ENCODE measurements around the gene BLTP1.
A peak's percentile ranks its signal among the peaks of the same experiment; 100 is the strongest.

Gene BLTP1

DNA sequence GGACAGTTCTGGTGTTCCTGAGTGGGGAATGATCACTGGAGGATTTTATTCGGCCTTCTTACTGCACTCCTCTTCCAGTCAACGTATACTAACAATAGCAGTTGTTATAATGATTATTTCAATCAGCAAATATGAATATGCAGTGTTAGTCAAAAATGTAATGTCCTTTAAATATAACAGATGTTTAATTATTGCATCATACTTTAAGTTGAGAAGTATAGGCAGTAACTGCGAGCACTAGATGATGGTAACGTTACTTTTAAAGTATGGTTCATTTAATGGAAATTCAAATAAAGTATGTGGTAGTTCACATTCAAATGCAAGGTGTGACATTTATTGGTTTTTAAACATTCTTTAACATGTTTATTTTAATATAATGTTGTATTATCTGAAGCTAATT, 5.5 kb upstream of the BLTP1 start:
- no peak for FAIRE-seq
- no peak for DNase-seq (ENCODE audit: insufficient read length, low spot score)
- no peak for TF ChIP-seq POLR2A (IDR thresholded peaks at IDR 0.05; ENCODE audit: low read depth, low read length)

DNA sequence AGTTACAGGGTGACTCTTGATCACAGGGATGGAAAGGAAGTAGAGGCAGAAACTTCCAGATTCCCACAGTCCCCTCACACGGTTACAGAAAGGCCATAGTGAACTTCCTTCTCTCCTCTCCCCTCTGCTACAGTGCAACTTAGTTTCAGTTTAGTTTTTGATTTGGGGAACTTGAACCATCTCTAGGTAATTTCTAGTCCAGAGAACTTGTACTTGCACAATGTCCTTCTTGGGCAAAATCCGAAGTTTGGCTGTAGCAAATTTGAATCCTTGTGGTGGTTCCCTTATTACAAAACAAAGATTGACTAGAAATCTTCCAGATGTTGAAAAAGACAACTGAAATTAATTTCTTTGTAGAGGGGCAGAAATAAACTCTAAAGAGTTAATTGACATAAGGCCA, 1.2 kb upstream of the BLTP1 start:
- DNase-seq (ENCODE audit: insufficient read length, low spot score) (no peak), FAIRE-seq (no peak)
- TF ChIP-seq POLR2A (IDR thresholded peaks at IDR 0.05; ENCODE audit: low read depth, low read length), result no peak

DNA sequence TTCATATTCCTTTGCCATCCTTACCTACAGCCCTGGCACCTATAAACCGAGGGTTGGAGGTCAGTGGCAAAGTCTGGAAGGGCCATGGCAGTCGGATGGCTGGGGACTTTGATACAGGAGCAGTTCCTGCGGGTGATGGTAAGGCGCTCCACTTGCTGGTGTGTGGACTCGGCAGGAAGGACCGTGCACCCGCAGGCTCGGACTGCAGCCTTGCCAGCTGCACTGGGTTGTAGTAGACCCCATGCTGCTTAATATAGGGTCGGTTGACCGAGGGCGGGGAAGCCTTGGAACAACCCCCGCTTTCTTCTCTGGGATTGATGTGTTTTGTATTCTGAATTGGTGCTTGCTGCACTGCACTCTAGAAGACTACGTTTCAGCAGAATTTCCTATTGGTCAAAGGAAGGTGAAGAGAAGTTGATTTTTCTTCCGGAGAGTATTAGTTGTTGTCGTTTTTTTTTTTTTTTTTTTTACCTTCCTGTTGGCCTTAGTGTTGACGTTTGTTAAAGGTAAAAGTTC, 638 bp downstream of the BLTP1 start:
- TF ChIP-seq POLR2A (IDR thresholded peaks at IDR 0.05; ENCODE audit: low read depth, low read length), result no peak; the same call in 1 of the 2 replicates
- no peak for FAIRE-seq
- DNase-seq (ENCODE audit: insufficient read length, low spot score), result peak; percentile 11

DNA sequence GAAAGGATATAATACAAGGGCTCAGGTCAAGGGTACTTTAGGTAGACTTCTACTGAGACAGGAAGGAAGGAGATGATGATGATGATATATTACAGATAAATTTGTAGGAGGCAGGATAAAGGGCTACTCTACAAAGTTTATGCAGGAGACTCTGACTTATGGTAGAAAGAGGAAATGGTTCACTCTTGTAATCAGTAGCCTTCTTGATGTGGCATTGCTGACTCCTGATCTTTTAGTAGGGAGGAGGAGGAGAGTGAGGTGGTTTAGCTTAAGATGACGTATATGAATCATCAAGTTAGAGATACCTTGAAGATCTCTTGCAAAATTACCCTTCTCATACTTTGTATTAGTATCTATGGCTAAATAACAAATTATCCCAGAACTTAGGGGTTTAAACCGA, 4.7 kb downstream of the BLTP1 start:
- DNase-seq (ENCODE audit: insufficient read length, low spot score) (no peak), FAIRE-seq (no peak)
- TF ChIP-seq POLR2A (IDR thresholded peaks at IDR 0.05; ENCODE audit: low read depth, low read length), result no peak

DNA sequence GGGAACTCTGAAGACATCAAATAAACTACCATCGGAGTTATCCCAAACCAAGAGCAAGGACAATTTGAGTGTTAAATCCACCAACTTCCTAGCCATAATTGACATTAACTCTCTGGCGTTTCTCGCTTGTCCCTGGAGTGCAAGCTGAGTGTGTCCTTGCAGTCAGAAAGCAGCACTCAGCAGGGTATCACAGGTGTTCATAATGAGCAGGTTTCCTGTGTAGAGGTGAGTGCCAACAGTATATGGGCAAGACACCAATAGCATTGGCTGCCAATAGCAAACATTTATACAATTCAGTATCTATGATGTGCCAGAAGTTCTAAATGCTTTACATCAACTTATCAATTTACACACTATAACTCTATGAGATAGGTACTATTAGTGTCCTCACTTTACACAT, 11.2 kb downstream of the BLTP1 start:
- no peak for FAIRE-seq
- no peak for TF ChIP-seq POLR2A (IDR thresholded peaks at IDR 0.05; ENCODE audit: low read depth, low read length)
- DNase-seq (ENCODE audit: insufficient read length, low spot score), result no peak

DNA sequence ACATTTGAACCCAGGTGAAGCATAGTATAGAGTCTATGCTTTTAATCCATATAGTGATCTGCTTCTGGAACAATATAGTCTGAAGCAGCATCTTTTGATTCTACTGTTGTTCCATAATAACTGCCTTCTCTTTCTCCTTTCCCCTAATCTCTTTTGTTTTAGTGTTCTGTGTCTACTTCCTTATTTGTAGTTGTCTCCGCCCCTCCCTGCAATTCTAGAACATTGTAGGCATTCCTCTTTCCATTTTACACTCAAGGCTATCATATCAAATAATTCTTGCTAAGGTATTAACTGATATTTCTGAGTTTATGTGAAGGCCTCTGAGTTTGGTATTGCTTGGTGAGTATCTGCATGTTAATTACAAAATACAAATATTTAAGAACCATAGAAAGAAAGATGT, 11.6 kb downstream of the BLTP1 start:
- FAIRE-seq (no peak), DNase-seq (ENCODE audit: insufficient read length, low spot score) (no peak)
- no peak for TF ChIP-seq POLR2A (IDR thresholded peaks at IDR 0.05; ENCODE audit: low read depth, low read length)

DNA sequence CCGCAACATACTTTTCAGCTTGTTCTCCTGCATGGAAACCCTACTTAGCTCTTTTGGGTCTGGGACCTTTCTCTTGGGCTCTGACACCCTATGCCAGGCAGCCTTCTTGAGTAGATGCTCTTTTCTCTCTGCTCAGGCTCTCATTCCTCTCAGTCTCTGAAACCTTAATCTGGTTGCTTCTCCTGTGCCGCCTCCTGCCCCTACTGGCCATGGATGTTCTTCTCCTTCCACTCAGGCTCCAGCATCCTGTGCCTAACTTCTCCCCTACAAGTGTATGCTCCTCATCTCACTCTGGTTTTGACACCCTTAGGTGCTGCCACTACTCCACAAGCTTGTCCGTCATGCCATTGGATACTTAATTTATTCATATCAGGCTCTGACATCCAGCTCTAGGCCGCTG, 15.2 kb downstream of the BLTP1 start:
- DNase-seq (ENCODE audit: insufficient read length, low spot score) (no peak), FAIRE-seq (no peak)

DNA sequence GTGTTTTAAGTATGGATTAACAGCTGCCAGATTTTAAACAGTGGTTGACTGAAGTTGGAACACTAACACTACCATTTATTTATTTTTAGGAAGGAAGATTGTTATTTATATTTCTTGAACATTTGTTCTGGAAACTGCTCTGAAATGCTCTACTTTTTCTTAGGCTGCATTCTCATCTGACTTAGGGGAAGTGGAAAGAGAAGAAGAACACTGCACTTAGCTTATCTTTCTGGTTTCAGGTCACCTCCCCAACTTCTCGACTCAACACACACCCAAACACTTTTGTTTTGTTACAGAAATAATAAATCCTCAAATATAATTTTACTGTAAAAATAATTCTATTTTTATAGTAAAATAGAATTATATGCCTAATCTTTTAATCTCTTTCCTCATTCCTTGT, 18.6 kb downstream of the BLTP1 start:
- TF ChIP-seq POLR2A (IDR thresholded peaks at IDR 0.05; ENCODE audit: low read depth, low read length), result no peak
- DNase-seq (ENCODE audit: insufficient read length, low spot score) (no peak), FAIRE-seq (no peak)

More for the DNA sequence above, 15.2 kb downstream of the BLTP1 start:
- no peak for TF ChIP-seq POLR2A (IDR thresholded peaks at IDR 0.05; ENCODE audit: low read depth, low read length)

DNA sequence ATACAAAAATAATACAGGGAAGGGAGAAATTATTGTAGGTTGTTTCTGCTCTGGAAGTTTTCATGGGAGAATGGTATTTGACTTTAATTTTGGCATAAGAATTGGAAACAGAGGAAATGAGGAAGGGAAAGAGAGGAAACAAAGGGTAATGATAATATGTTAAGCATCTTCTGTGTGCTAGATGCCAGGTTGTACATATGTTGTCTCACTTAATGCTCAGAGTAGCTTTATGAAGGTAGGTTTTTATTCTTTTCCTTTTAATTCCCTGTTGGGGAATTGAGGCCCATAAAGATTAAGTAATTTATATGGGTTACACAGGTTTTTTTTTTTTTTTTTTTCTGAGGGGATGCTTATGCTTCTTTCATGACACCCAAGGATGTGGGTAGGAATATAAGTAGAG, 19.2 kb downstream of the BLTP1 start:
- DNase-seq (ENCODE audit: insufficient read length, low spot score), result no peak
- FAIRE-seq, result no peak
- no peak for TF ChIP-seq POLR2A (IDR thresholded peaks at IDR 0.05; ENCODE audit: low read depth, low read length)

DNA sequence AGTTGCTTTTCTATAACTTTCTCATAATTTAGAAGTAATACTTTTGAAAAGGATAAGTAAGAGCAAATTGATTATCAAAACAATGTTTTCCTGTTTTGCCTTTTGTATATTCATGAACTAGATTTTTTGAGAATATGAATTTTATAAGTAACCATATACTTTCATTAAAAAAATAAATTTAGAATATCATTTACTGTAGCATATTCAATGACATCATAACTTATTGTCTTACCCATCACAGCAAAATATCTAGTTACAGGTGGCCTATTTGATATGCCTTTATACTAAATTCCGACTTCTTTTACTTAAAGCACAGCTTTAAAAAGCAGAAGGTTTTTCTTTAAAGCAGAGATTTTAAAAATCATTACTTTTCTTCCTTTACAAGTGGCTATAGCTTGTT, 20.1 kb downstream of the BLTP1 start:
- no peak for FAIRE-seq
- DNase-seq (ENCODE audit: insufficient read length, low spot score), result no peak
- TF ChIP-seq POLR2A (IDR thresholded peaks at IDR 0.05; ENCODE audit: low read depth, low read length), result no peak

DNA sequence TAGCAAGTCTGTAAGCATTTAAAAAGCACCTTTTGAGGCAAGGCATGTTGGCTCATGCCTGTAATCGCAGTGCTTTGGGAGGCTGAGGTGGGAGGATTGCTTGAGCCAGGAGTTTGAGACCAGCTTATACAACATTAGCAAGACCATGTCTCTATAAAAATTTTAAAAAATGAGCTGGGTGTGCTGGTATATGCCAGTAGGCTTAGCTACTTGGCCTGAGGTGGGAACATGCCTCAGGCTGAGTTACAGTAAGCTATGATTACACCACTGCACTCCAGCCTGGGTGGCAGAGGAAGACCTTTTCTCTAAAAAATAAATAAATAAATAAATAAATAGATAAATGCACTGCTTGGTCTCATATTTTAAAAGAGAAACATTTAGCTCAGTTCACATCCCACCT, 26.8 kb downstream of the BLTP1 start:
- no peak for TF ChIP-seq POLR2A (IDR thresholded peaks at IDR 0.05; ENCODE audit: low read depth, low read length)
- DNase-seq (ENCODE audit: insufficient read length, low spot score) (no peak), FAIRE-seq (no peak)

DNA sequence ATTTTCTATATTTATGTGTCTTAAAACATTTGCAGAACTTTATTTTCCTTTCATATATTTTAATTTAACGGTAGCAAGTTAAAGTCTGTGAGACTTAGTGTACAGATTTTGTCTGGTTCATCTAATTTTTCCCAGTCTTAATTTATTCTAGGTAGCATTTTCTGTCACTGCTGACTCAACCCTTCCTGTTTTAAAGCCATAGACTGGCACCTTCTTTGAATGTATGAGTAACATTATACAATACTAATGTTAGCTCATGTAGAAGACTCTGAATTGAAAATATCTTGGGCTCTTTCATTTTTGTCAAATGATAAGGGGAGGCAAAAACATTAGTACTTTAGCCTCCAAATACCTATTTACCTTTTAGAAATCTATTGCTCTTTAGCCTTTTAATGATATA, 43.6 kb downstream of the BLTP1 start:
- no peak for FAIRE-seq

More for the DNA sequence above, 43.6 kb downstream of the BLTP1 start:
- TF ChIP-seq POLR2A (IDR thresholded peaks at IDR 0.05; ENCODE audit: low read depth, low read length), result no peak
- no peak for DNase-seq (ENCODE audit: insufficient read length, low spot score)
